HG03439 (cell line): ENCODE data around the gene INO80.
A peak's percentile ranks its signal among the peaks of the same experiment; 100 is the strongest.
"Not testable (repeated sequence)": the region's sequence is repeated elsewhere in the genome, so short reads cannot be mapped to it uniquely, and the experiment has no call there.

Experiments used
- ATAC-seq: cut with Tn5 transposase; IDR thresholded peaks from one replicate; pipeline ENCODE4 v1.9.1; 2021; ENCODE audit warnings: mild to moderate bottlenecking, moderate library complexity; ENCODE audit not compliant: unreplicated experiment

Gene INO80, protein sequence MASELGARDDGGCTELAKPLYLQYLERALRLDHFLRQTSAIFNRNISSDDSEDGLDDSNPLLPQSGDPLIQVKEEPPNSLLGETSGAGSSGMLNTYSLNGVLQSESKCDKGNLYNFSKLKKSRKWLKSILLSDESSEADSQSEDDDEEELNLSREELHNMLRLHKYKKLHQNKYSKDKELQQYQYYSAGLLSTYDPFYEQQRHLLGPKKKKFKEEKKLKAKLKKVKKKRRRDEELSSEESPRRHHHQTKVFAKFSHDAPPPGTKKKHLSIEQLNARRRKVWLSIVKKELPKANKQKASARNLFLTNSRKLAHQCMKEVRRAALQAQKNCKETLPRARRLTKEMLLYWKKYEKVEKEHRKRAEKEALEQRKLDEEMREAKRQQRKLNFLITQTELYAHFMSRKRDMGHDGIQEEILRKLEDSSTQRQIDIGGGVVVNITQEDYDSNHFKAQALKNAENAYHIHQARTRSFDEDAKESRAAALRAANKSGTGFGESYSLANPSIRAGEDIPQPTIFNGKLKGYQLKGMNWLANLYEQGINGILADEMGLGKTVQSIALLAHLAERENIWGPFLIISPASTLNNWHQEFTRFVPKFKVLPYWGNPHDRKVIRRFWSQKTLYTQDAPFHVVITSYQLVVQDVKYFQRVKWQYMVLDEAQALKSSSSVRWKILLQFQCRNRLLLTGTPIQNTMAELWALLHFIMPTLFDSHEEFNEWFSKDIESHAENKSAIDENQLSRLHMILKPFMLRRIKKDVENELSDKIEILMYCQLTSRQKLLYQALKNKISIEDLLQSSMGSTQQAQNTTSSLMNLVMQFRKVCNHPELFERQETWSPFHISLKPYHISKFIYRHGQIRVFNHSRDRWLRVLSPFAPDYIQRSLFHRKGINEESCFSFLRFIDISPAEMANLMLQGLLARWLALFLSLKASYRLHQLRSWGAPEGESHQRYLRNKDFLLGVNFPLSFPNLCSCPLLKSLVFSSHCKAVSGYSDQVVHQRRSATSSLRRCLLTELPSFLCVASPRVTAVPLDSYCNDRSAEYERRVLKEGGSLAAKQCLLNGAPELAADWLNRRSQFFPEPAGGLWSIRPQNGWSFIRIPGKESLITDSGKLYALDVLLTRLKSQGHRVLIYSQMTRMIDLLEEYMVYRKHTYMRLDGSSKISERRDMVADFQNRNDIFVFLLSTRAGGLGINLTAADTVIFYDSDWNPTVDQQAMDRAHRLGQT (N-terminal part only)

DNA sequence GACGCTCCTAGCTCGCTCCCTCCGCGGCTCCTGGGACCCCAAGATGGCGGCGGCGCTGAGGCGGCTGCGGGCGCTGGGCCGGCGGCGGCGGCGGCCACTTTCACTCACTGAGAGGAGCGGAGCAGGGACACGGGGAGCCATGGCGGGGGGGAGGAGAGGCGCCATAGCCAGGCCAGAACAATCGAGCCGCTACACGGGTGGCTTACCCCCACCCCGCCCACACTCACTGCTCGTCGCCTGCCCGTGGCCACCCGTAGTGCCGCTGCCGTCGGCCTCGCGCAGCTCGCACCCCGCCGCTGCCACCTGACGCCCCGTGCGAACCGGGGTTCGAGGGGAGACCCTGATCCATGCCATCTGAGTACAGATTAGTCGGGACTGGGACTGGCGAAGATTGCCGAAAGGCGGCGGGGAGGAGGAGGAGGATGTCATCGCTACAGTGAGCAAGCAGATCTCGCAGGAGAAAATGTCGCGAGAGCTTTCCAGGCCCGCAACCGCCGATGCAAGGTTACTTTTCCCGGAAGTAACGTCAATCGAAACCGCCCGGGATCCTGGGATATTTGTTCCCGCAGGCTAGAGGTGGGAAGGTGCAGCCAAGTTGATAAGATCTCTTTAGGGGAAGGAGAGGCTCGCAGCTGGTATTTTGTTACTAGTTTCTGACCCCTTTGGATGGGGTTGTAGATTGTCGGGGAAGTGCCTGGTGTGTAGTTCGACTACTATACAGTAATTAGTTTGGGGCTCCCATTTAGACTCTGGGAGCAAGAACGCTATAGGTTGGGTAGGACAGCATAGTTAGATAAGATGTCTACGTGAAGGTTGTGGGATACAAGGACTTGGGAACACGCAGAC lies at the start of gene INO80:
TSS of gene INO80 (minus strand) at position 165 of the 846 bp plus-strand sequence. CDS start 19,970 bp downstream, outside the sequence.
- peak; percentile 78 for ATAC-seq

DNA sequence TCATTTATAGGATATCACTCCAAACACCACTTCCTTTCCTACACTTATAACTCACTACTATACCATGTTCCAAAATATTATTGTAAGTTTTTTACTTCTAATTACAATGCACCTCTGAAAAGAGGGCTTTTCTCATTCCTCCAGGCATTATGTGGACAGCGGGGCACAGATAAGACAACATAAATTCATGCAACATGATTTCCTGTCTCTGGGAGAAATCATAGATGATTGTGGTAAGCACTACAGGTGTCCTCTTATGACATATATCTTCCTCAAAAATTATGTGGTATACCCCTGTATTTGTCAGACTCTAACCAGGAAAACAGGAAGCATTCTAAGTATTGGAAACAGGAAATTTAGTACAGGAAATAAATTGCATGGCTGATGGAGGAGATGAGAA lies 45.7 kb upstream of the INO80 start:
- no peak for ATAC-seq

GRCh38 chr15:41161336-41161735 lies 45.3 kb upstream of the INO80 start:
- no peak for ATAC-seq

- ATAC-seq = no peak
Measured at GRCh38 chr15:41160639-41161315, 44.7 kb upstream of the INO80 start.

GRCh38 chr15:41154412-41154811 lies 38.3 kb upstream of the INO80 start:
- ATAC-seq = no peak

DNA sequence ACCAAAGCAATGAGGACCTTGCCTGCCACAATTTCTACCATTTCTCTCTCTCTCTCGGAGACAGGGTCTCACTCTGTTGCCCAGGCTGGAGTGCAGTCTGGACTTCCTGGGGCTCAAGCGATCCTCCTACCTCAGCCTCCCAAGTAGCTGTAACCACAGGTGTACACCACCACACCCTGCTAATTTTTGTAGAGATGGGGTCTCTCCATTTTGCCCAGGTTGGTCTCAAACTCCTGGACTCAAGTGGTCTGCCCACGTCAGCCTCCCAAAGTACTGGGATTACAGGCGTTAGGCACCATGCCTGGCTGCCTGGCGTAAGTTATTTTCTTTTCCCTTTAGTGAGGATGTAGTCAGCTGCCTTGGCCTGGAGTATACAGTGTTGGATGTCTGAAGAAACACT lies 37.7 kb upstream of the INO80 start:
- ATAC-seq = no peak

- ATAC-seq = no peak
Measured at GRCh38 chr15:41151451-41152005, 35.4 kb upstream of the INO80 start.

DNA sequence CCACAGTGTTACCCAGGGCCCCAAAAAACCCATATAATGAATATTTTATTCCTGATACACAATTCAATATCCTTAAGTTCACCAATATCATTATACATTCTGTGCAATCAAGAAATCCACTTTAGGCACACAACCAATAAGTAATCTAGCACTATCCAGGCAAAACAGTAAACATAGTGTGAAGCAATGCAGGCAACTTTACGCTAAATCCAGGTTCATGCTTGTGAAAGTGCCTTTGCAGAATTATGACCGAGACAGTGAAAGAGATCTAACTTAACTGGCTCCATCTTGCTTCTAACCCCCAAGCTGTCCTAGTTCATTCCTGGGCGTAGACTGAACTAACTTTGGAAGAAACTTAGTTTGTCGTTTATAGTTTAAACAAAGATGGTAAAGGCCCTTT lies 34.2 kb upstream of the INO80 start:
- no peak for ATAC-seq

DNA sequence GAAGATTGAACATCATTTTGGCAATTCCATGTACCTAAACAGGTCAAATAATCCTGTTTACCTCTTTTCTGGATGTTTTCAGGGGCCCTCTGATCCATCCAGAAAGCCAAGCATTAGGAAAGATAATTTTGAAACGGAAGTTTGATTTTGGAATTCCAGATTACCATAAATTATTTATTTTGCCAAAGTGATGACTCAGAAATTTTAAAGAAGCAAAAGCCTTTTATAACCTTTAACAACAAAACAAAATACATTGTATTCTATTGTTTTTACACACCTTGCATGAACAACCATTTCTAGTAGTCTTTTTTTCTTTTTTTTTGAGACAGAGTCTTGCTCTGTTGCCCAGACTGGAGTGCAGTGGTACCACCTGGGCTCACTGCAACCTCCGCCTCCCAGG lies 32.0 kb upstream of the INO80 start:
- ATAC-seq = no peak

DNA sequence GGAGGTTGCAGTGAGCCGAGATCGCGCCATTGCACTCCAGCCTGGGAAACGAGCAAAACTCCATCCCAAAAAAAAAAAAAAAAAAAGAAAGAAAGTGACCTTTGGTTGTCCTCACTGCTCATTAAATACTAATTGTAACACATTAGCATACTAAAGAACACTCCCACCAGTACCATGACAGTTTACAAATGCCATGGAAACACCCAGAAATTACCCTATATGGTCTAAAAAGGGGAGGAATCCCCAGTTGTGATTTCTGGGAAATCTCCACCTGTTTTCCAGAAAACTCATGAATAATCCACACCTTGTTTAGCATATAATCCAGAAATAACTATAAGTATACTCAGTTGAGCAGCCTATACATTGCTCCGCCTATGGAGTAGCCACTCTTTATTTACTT lies 23.5 kb upstream of the INO80 start:
- ATAC-seq = no peak

DNA sequence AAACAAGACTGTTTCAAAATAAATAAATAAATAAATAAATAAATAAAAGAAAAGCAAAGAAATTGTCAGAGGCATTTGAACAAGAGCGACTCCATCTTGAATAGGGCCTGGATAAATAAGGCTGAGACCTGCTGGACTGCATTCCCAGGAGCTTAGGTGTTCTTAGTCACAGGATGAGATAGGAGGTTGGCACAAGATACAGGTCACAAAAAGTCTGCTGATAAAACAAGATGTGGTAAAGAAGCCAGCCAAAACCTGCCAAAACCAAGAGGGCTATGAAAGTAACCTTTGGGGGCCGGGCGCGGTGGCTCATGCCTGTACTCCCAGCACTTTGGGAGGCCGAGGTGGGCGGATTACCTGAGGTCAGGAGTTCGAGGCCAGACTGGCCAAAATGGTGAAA lies 23.0 kb upstream of the INO80 start:
- ATAC-seq = not testable (repeated sequence)

GRCh38 chr15:41135580-41135979 lies 19.5 kb upstream of the INO80 start:
- ATAC-seq = not testable (repeated sequence)

DNA sequence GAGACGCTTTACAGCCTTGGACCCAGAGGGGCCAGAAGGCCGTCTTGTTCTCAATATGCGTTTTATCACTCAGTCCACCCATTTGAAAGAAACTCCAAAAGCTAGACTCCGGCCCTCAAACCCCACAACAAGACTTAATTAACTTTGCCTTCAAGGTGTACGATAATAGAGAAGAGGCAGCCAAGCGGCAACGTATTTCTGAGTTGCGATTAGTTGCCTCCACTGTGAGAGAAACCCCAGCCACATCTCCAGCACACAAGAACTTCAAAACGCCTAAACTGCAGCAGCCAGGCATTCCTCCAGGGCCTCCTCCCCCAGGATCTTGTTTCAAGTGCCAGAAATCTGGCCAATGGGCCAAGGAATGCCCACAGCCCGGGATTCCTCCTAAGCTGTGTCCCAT lies 17.4 kb upstream of the INO80 start:
- no peak for ATAC-seq

GRCh38 chr15:41132094-41132493 lies 16.0 kb upstream of the INO80 start:
- ATAC-seq = not testable (repeated sequence)

GRCh38 chr15:41128174-41128902 lies 12.3 kb upstream of the INO80 start:
- ATAC-seq = no peak

DNA sequence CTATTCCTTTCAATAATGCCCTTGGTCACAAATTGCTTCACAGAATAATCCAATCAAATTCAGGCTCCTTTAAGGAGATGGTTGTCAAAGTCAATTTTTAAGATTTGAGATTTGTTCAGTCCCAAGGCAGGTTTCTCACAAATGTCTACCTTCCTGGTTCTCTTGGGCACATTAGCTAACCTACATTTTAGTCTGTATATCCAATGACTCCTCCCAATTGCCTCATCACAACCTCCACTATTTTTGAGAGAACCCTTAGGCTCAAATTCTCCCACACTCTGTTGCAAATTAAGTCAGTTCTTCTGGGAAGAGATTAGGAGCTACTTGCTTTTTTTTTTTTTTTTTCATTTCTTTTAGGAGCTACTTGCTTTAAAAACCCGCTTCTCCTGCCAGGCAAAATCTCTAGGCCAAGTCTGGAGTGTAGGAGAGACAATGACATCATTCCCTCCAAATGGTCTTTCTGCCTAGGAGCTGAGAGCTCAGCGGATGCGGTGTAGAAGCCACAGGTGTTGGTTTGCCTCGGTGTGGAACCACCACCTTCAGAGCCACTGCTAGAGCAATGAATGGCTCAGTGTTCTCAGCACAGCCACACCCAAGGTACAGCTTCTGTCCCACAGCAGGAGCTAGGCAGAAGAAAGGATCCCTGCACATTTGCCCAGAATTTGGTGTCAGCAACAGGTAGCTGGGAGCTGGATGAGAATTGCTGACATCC lies 10.0 kb upstream of the INO80 start:
- ATAC-seq = no peak

DNA sequence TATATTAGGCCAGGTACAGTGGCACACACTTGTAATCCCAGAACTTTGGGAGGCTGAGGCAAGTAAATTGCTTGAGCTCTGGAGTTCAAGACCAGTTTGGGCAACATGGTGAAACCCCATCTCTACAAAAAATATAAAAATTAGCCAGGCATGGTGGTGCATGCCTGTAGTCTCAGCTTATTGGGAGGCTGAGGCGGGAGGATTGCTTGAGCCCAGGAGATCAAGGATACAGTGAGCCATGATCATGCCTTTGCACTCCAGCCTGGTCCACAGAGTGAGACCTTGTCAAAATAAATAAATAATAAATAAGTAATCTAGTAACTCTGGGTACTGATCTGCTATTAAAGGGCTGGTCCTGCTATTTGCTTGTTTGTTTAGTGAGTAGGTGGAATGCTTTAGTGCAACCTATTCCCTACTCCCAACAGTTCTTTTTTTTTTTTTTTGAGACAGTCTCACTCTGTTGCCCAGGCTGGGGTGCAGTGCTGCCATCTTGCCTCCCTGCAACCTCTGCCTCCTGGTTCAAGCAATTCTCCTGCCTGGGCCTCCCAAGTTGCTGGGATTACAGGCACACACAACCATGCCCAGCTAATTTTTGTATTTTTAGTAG lies 9.1 kb upstream of the INO80 start:
- no peak for ATAC-seq

DNA sequence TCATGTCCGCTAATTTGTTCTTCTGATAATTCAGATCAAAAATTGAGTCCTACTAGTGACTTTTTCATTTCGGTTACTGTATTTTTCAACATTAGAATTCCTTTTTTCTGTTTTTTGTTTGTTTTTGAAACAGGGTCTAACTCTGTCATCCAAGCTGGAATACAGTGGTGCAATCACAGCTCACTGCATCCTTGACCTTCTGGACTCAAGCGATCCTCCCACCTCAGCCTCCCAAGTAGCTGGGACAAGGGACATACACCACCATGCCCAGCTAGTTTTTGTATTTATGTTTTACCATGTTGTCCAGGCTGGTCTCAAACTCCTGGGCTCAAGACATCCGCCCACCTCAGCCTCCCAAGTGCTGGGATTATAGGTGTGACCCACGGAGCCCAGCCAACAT lies 8.0 kb upstream of the INO80 start:
- ATAC-seq = no peak
